ENCODE measurements around the gene WDR35. TPM values are rescaled to one million over a fixed set of nuclear protein-coding genes. Genes with fewer than 3 reads are reported as not detected.
A peak's percentile ranks its signal among the peaks of the same experiment; 100 is the strongest.

WDR35 gene
- total and polyA plus RNA-seq, 5 donors from 2014 or later: 1.3 to 3.8 (median 1.9) TPM

DNA sequence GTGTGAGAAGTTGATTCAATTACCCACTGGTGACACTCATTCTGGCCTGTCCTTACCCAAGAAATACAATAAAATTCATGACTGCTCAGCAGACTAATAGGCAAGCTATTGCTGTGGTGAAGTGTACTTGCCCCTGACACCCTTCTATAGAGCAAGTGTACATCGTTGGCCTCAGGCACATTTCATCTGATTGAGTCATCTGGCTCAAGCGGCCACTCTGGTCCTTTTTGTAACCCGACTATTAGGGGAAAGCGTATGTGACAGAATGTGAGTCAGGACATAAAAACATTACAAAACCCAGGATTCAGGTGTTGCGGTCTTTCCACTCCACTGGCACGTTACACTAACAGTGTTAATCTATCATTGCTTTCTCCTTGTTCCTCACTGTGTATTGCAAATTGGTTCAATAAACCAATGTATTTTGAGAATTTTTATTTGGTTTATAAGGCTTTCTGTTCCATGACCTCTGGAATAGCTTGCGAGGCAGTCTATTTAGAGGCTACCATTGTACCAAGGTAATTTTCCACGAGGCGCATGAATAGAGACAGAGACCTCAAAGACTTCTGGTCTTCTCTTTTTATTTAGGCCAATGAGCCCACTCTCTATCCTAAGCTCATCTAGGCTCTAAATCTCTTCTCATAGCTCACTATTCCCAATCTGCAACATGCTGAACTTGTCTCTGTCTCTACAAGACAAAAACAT is 77.9 kb downstream of the WDR35 start:
- H3K27ac Mint-ChIP-seq: no peak overlapping the region
- H3K27me3 Mint-ChIP-seq: peaks cover 6% of the 10 kb centered on the region
- no peaks in the 10 kb centered on the region for H3K4me1 Mint-ChIP-seq
- Histone ChIP-seq H3K36me3 (ENCODE audit: control insufficient read depth, insufficient read depth, low read length) (no peaks in the 10 kb centered on the region), H3K9me3 (ENCODE audit: control insufficient read depth in 2 of 2, low read length in 2 of 2) (no peaks in the 10 kb centered on the region), H3K27ac (ENCODE audit: insufficient read depth, low read length, poor library complexity, severe bottlenecking) (no peak overlapping the region), H3K27me3 (ENCODE audit: control insufficient read depth, insufficient read depth, low read length) (peaks cover 1% of the 10 kb centered on the region), H3K4me1 (ENCODE audit: control insufficient read depth, insufficient read depth, low read length, poor library complexity, severe bottlenecking) (no peaks in the 10 kb centered on the region), H3K4me3 (ENCODE audit: low read depth, low read length) (no peak overlapping the region)
- H3K4me3 Mint-ChIP-seq: no peak overlapping the region
- no peak for DNase-seq
- no peaks in the 10 kb centered on the region for H3K9me3 Mint-ChIP-seq
- no peak for ATAC-seq (ENCODE audit: low read depth in 2 of 2)
- peaks cover 10% of the 10 kb centered on the region for H3K36me3 Mint-ChIP-seq

DNA sequence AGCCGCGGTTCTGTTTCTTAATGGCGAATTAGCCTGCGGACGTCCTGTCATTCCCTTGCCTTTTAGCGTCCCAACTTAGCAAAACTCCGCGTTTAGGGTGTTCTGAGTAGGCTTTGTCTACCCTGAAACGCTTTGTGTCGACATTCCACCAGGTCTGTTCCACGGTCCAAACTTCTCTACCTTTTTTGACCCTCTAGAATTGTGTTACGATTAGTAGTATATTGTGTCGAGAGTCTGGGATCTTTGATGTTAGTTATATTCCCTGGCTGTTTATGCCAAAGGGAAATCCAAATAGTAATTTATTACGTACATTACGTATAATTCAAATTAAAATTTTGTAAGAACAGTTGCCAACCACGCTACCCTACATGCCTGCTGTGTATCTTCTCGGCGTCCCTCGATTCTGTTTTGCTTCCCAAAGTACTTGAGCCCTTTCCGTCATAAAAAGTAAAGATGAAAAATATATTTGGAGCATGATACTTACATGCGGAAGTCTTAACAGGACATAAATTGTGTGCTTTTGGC is 87.6 kb downstream of the WDR35 start:
- DNase-seq (peak in 1 of 3 donors; percentile 48), ATAC-seq (ENCODE audit: low read depth in 2 of 2) (no peak)
- H3K4me3 ChIP-seq (ENCODE audit: low read depth, low read length): peak overlapping the region; percentile 100

DNA sequence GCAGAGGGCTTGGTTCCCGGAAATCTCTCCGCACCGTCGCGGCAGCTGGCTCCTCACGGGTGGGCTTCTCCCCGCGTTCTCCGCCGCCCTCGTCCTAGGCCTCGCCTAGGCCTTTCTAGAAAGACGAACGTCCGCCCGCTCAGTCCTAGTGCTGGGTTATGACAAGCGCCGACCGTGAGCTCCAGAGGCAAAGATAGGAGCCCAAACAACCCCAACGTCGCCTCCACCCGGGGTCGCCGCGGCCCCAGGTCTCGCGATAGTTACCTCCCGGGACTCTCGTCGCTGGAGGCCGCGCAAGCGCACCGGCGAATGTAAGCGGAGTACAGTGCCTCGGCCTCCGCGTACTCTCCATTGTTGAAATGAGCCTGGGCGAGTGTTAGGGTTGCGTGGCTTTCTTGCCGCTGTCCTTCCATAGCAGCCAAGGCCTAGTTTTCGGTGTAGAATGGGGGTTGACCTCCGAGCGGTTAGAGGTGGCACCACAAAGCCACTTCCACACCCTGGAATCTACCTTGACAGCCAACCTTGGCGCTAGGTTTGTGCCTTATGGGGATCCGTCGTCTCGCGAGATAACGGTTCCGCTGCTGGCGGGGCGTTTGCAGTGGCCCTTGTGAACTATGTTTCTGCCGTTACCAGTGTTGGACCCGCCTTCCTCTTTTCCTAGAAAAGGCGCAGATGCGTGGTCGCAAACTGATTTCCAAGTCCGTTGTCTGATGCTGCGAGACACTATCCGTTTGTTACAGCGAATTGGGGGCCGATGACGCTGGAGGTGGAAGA is 88.3 kb downstream of the WDR35 start, which contains the start of gene TTC32:
TTC32 (minus strand) TSS at position 542 of the 774 bp plus-strand sequence; CDS start at position 413, 129 bp downstream.
- Histone ChIP-seq H3K4me3 (ENCODE audit: low read depth, low read length) (peak within 1 kb of the TSS; percentile 100), H3K36me3 (ENCODE audit: control insufficient read depth, insufficient read depth, low read length) (peaks cover 8% of the 10 kb centered on the region), H3K27ac (ENCODE audit: insufficient read depth, low read length, poor library complexity, severe bottlenecking) (peak within 1 kb of the TSS; percentile 97), H3K27me3 (ENCODE audit: control insufficient read depth, insufficient read depth, low read length) (peaks cover 2% of the 10 kb centered on the region), H3K9me3 (ENCODE audit: control insufficient read depth in 2 of 2, low read length in 2 of 2) (peaks cover 0 to 3% of the 10 kb centered on the region in 2 experiments), H3K4me1 (ENCODE audit: control insufficient read depth, insufficient read depth, low read length, poor library complexity, severe bottlenecking) (peaks cover 46% of the 10 kb centered on the region)
- DNase-seq: peak; percentile 88 to 98 (median 97)
- peaks cover 6 to 38% (median 28%) of the 10 kb centered on the region in 4 donors for H3K4me1 Mint-ChIP-seq
- peak within 1 kb of the TSS; percentile 93 to 99 (median 97) for H3K4me3 Mint-ChIP-seq
- H3K36me3 Mint-ChIP-seq: peaks cover 7% of the 10 kb centered on the region
- ATAC-seq (ENCODE audit: low read depth in 2 of 2): peak; percentile 86
- peaks cover 15% of the 10 kb centered on the region for H3K27me3 Mint-ChIP-seq
- peak within 1 kb of the TSS; percentile 92 to 98 (median 98) for H3K27ac Mint-ChIP-seq
- peaks cover 0 to 3% (median 0%) of the 10 kb centered on the region in 7 donors for H3K9me3 Mint-ChIP-seq

More for the DNA sequence above, 87.6 kb downstream of the WDR35 start:
- Histone ChIP-seq H3K36me3 (ENCODE audit: control insufficient read depth, insufficient read depth, low read length) (peaks cover 3% of the 10 kb centered on the region), H3K27ac (ENCODE audit: insufficient read depth, low read length, poor library complexity, severe bottlenecking) (peak overlapping the region; percentile 97), H3K27me3 (ENCODE audit: control insufficient read depth, insufficient read depth, low read length) (peaks cover 2% of the 10 kb centered on the region), H3K9me3 (ENCODE audit: control insufficient read depth in 2 of 2, low read length in 2 of 2) (peaks cover 0 to 3% of the 10 kb centered on the region in 2 experiments), H3K4me1 (ENCODE audit: control insufficient read depth, insufficient read depth, low read length, poor library complexity, severe bottlenecking) (peaks cover 40% of the 10 kb centered on the region)
- Mint-ChIP-seq H3K27me3 (peaks cover 15% of the 10 kb centered on the region), H3K4me1 (peaks cover 6 to 36% (median 27%) of the 10 kb centered on the region in 4 donors), H3K36me3 (peaks cover 7% of the 10 kb centered on the region), H3K4me3 (peak overlapping the region; percentile 93 to 99 (median 97)), H3K9me3 (peaks cover 0 to 3% (median 0%) of the 10 kb centered on the region in 7 donors), H3K27ac (peak overlapping the region; percentile 92 to 98 (median 98))

DNA sequence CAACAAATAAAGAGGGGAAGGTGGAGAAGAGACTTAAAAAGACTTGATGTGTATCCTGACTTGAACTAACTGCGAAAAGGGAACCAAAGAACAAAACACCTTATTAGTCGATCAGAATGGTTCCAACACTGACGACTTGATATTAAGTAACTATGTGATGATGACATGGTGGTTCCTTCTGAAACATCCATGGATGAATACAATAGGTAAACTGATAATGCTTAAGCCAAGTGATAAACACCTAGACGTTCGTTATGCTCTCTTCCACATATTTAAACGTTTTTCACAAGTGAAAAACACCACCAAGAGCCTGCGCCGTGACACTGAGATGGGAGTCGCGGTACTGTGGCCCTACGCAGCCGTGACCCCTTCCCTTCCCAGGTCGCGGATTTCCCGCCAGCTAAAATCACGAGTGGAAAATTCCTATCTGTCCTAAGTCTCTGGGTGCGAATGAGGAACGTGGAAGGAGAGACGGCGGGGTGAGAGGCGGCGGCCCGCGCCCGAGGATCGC is 88.9 kb downstream of the WDR35 start:
- Histone ChIP-seq H3K27me3 (ENCODE audit: control insufficient read depth, insufficient read depth, low read length) (peaks cover 2% of the 10 kb centered on the region), H3K9me3 (ENCODE audit: control insufficient read depth in 2 of 2, low read length in 2 of 2) (peaks cover 0 to 3% of the 10 kb centered on the region in 2 experiments), H3K4me1 (ENCODE audit: control insufficient read depth, insufficient read depth, low read length, poor library complexity, severe bottlenecking) (peaks cover 46% of the 10 kb centered on the region), H3K27ac (ENCODE audit: insufficient read depth, low read length, poor library complexity, severe bottlenecking) (peak overlapping the region; percentile 97), H3K4me3 (ENCODE audit: low read depth, low read length) (peak overlapping the region; percentile 100), H3K36me3 (ENCODE audit: control insufficient read depth, insufficient read depth, low read length) (peaks cover 8% of the 10 kb centered on the region)
- peaks cover 14% of the 10 kb centered on the region for H3K27me3 Mint-ChIP-seq
- peaks cover 8% of the 10 kb centered on the region for H3K36me3 Mint-ChIP-seq
- ATAC-seq (ENCODE audit: low read depth in 2 of 2) (peak in 1 of 2 donors; percentile 7), DNase-seq (no peak)
- peak overlapping the region; percentile 92 to 98 (median 98) for H3K27ac Mint-ChIP-seq
- H3K4me1 Mint-ChIP-seq: peaks cover 7 to 40% (median 31%) of the 10 kb centered on the region in 4 donors
- peaks cover 0 to 3% (median 0%) of the 10 kb centered on the region in 7 donors for H3K9me3 Mint-ChIP-seq
- H3K4me3 Mint-ChIP-seq: peak overlapping the region; percentile 93 to 99 (median 97)

DNA sequence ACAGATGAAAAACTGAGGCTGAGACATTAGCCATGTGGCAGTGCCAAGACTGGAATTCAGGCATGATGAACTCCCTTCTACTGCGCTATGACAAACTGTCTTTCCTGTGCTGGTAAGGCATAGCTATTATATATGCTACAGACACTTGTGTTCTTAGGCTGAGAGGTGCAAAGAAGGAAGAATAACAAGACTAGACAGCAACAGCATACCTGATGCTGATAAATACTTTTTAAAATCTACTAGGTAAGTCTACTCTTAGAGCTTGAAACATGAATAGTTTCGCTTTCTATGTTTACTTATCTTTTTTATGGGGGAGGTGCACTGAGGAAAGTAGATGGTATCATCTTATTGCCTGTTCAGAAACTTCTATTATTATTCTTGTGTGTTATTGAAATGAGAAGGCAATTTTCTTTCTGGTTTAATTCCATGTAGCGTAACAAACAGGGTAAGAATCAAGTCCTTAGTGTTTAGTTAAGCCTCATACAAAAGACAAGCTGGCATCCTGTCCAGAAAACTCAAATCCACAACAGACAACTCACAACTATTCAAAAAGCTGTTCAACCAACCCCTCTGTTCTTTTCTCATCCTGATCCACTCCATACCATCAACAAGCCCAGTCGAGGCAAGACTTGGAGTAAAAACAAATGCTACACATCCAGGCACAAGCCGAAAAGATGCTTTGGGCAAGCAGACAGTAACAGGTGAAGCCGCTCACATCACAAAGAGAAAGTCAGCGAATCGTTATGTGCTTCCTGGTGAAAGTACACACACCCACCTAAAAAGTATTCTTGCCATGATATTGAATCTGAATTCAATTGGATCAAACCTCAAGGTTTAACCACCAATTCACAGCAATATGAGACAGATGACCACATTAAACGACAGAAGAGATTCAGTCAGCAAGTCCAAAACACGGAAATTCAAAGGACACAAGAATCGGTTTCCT is 89.6 kb downstream of the WDR35 start:
- Mint-ChIP-seq H3K9me3 (peaks cover 0 to 3% (median 0%) of the 10 kb centered on the region in 7 donors), H3K27me3 (peaks cover 10% of the 10 kb centered on the region), H3K36me3 (peaks cover 11% of the 10 kb centered on the region), H3K4me1 (peaks cover 15 to 47% (median 37%) of the 10 kb centered on the region in 4 donors), H3K27ac (peak overlapping the region; percentile 92 to 98 (median 98)), H3K4me3 (peak overlapping the region; percentile 93 to 99 (median 97))
- DNase-seq (peak; percentile 15 to 69 (median 56)), ATAC-seq (ENCODE audit: low read depth in 2 of 2) (peak; percentile 16 to 24)
- H3K27ac ChIP-seq (ENCODE audit: insufficient read depth, low read length, poor library complexity, severe bottlenecking): peak overlapping the region; percentile 97
- H3K4me3 ChIP-seq (ENCODE audit: low read depth, low read length): peak overlapping the region; percentile 100
- H3K4me1 ChIP-seq (ENCODE audit: control insufficient read depth, insufficient read depth, low read length, poor library complexity, severe bottlenecking): peaks cover 46% of the 10 kb centered on the region
- peaks cover 0 to 3% of the 10 kb centered on the region in 2 experiments for H3K9me3 ChIP-seq (ENCODE audit: control insufficient read depth in 2 of 2, low read length in 2 of 2)
- H3K36me3 ChIP-seq (ENCODE audit: control insufficient read depth, insufficient read depth, low read length): peaks cover 8% of the 10 kb centered on the region
- H3K27me3 ChIP-seq (ENCODE audit: control insufficient read depth, insufficient read depth, low read length): peaks cover 2% of the 10 kb centered on the region

DNA sequence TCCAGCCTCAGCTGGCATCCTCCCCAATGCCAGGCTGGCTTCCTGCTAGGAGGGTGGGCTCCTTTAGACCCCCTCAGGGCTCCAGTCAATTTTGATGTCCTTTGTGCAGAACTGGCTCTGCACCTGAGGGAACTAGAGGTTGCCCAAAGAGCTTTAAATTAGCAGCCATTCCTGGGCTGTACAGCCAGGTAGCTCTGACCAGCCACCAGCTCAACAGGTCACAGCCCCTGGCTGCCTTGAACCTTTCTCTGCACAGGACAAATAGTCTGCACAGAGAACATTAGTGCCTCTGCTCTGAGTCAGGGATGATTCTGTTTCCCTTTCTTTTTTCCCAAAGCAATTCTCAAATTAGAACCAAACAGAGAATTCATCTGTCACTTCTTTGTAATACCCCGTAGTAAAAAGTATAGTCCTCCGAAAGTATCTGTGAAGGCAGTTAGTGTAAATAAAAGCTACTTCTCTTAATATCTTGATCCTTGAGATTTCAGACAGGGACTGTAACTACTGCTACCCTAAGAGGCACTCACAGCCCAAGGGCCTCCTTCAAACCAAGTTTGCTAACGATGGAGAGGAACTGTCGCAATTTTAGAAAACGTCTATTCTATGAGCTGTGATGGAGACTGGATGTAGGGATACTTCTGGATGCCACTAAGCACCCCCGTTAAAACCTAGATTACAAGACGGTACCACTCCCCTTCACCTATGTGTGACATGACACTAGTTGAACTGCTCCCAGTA is 91.1 kb downstream of the WDR35 start:
- Histone ChIP-seq H3K9me3 (ENCODE audit: control insufficient read depth in 2 of 2, low read length in 2 of 2) (no peaks in the 10 kb centered on the region), H3K27me3 (ENCODE audit: control insufficient read depth, insufficient read depth, low read length) (no peaks in the 10 kb centered on the region), H3K36me3 (ENCODE audit: control insufficient read depth, insufficient read depth, low read length) (peaks cover 8% of the 10 kb centered on the region), H3K27ac (ENCODE audit: insufficient read depth, low read length, poor library complexity, severe bottlenecking) (peak overlapping the region; percentile 97), H3K4me1 (ENCODE audit: control insufficient read depth, insufficient read depth, low read length, poor library complexity, severe bottlenecking) (peaks cover 46% of the 10 kb centered on the region), H3K4me3 (ENCODE audit: low read depth, low read length) (peak overlapping the region; percentile 42)
- H3K4me3 Mint-ChIP-seq: peak overlapping the region; percentile 23 to 61 (median 43)
- no peaks in the 10 kb centered on the region for H3K9me3 Mint-ChIP-seq
- peaks cover 28 to 60% (median 48%) of the 10 kb centered on the region in 4 donors for H3K4me1 Mint-ChIP-seq
- peaks cover 4% of the 10 kb centered on the region for H3K27me3 Mint-ChIP-seq
- no peak for DNase-seq
- peaks cover 11% of the 10 kb centered on the region for H3K36me3 Mint-ChIP-seq
- H3K27ac Mint-ChIP-seq: peak overlapping the region; percentile 15 to 76 (median 65)
- no peak for ATAC-seq (ENCODE audit: low read depth in 2 of 2)
